ENCODE data around the gene HECTD1. TPM values are rescaled to one million over a fixed set of nuclear protein-coding genes. Genes with fewer than 3 reads are reported as not detected.

Gene HECTD1
- total RNA-seq, 4 donors from 2014 or later = 252 to 382 (median 289) TPM

DNA sequence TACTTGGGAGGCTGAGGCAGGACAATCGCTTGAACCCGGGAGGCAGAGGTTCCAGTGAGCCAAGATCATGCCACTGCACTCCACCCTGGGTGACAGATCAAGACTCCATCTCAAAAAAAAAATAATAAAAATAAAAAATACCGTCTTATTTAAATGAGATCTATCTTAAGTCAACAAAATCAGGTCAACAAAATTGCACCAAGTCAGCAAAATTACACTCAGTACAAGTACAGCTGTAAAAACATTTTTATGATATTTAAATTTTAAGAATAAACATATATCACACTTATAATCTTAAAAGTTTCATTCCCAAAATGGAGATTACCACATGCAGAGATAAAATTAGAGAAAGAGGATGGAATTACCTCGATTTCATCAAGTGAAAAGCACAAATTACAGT, 33.2 kb downstream of the HECTD1 start:
- H3K27me3 ChIP-seq = no peaks in the 10 kb centered on the region
- TF ChIP-seq POLR2A (IDR thresholded peaks at IDR 0.05) = no peak
- no peak for TF ChIP-seq CTCF (IDR thresholded peaks at IDR 0.05)
- H3K36me3 ChIP-seq = peaks cover 23 to 30% of the 10 kb centered on the region in 2 donors
- WGBS, 2 donors = 97 to 98% methylated on average over 4 of the region's 4 CpGs
- H3K27ac ChIP-seq = no peak overlapping the region
- DNase-seq = no peak
- no peaks in the 10 kb centered on the region for H3K9me3 ChIP-seq
- H3K4me3 ChIP-seq (replicated peaks in 1 of 3) = no peak overlapping the region
- no peaks in the 10 kb centered on the region for H3K4me1 ChIP-seq
- intact Hi-C loops (cut with DNase I) = no loop called here

DNA sequence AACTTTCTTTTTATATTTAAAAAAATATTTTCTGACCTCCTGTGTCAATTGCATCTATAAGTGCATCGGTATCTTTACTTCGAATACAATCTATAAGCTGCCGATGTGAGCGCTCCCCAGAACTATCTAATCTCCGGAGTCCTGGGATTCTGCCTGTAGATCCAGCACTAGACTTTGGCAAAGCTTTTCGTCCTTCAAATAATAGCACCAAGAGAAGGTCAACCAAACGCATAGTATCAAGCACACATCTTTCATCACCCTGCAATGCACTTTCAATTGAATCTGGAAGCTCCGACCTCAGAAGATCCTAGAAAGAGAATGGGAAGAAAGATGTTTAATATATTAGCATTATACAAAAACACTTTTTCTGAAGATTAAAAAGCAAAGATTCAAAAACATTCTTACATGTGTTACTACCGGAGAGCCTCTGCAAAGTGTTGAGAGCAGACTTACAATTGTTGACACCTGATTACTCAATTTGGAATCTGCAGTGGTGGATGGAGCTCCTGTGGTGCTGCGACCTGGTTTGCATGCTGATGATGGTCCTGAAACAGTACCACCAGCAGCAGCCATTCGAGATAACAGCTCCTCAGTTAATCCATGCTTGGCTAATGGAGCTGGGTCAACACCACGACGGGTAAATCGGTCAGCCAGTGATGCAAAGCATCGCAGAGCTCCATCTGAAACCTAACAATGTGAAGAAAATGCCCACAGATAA, 34.3 kb downstream of the HECTD1 start:
- TF ChIP-seq POLR2A (IDR thresholded peaks at IDR 0.05) (no peak), CTCF (IDR thresholded peaks at IDR 0.05) (no peak)
- no peak overlapping the region for H3K27ac ChIP-seq
- no peak for DNase-seq
- H3K4me3 ChIP-seq (replicated peaks in 1 of 3) = no peak overlapping the region
- no peaks in the 10 kb centered on the region for H3K4me1 ChIP-seq
- H3K36me3 ChIP-seq = peaks cover 24 to 33% of the 10 kb centered on the region in 2 donors
- 95% methylated on average over 15 of the region's 15 CpGs for WGBS, 2 donors
- H3K27me3 ChIP-seq = no peaks in the 10 kb centered on the region
- intact Hi-C loops (cut with DNase I) = no loop called here
- no peaks in the 10 kb centered on the region for H3K9me3 ChIP-seq

- no peaks in the 10 kb centered on the region for H3K4me1 ChIP-seq
- no peak overlapping the region for H3K4me3 ChIP-seq (replicated peaks in 1 of 3)
- 82 to 85% methylated on average over 6 of the region's 6 CpGs for WGBS, 2 donors
- intact Hi-C loops (cut with DNase I) = no loop called here
- H3K27me3 ChIP-seq = no peaks in the 10 kb centered on the region
- no peak overlapping the region for H3K27ac ChIP-seq
- DNase-seq = no peak
- no peaks in the 10 kb centered on the region for H3K9me3 ChIP-seq
- TF ChIP-seq POLR2A (IDR thresholded peaks at IDR 0.05) (no peak), CTCF (IDR thresholded peaks at IDR 0.05) (no peak)
- peaks cover 31 to 44% of the 10 kb centered on the region in 2 donors for H3K36me3 ChIP-seq
These were observed 35.5 kb downstream of the HECTD1 start for GRCh38 chr14:31172084-31172483.

GRCh38 chr14:31170411-31170810, 37.2 kb downstream of the HECTD1 start:
- no peak for DNase-seq
- intact Hi-C loops (cut with DNase I) = no loop called here
- TF ChIP-seq POLR2A (IDR thresholded peaks at IDR 0.05) (no peak), CTCF (IDR thresholded peaks at IDR 0.05) (no peak)
- Histone ChIP-seq H3K27me3 (no peaks in the 10 kb centered on the region), H3K36me3 (peaks cover 32 to 44% of the 10 kb centered on the region in 2 donors), H3K27ac (no peak overlapping the region), H3K9me3 (no peaks in the 10 kb centered on the region), H3K4me3 (replicated peaks in 1 of 3) (no peak overlapping the region), H3K4me1 (peaks cover 3 to 8% of the 10 kb centered on the region in 2 donors)
- 65 to 68% methylated on average over 1 of the region's 1 CpG for WGBS, 2 donors

GRCh38 chr14:31169877-31170276, 37.7 kb downstream of the HECTD1 start:
- Histone ChIP-seq H3K27ac (no peak overlapping the region), H3K4me1 (peaks cover 6 to 13% of the 10 kb centered on the region in 2 donors), H3K9me3 (no peaks in the 10 kb centered on the region), H3K36me3 (peaks cover 29 to 39% of the 10 kb centered on the region in 2 donors), H3K4me3 (replicated peaks in 1 of 3) (no peak overlapping the region), H3K27me3 (no peaks in the 10 kb centered on the region)
- intact Hi-C loops (cut with DNase I) = loop anchor here (10.0 kb wide), 1 partner anchor 185 kb away; no protein-coding TSS in a partner anchor
- no peak for TF ChIP-seq CTCF (IDR thresholded peaks at IDR 0.05)
- TF ChIP-seq POLR2A (IDR thresholded peaks at IDR 0.05) = no peak
- 97 to 98% methylated on average over 5 of the region's 5 CpGs for WGBS, 2 donors
- DNase-seq = no peak

Measured in thyroid gland (tissue), 4 donors.